HepG2 (cell line): ENCODE data around the gene RIMS3.

ENCODE experiments used
- BHLHE40 ChIP-seq: IDR thresholded peaks from 2 replicates; pipeline ENCODE4 v1.6.1; 2011; ENCODE audit warnings: low read length, improper control_type of control experiment
- CBFB ChIP-seq: sonication (generic); formaldehyde crosslinking; IDR thresholded peaks from 2 replicates; pipeline ENCODE4 v1.4.0; 2020; ENCODE audit warnings: missing genetic modification reagents
- CTCF ChIP-seq: sonication (generic); formaldehyde crosslinking; IDR thresholded peaks from 2 replicates; pipeline ENCODE4 v1.5.0; 2020; ENCODE audit warnings: mild to moderate bottlenecking, missing genetic modification reagents, moderate library complexity
- KLF16 ChIP-seq, 2 experiments: sonication (generic) in 1 of 2; formaldehyde crosslinking in 1 of 2; IDR thresholded peaks; 2 replicates each; pipeline versions ENCODE4 v1.6.1 to v1.8.0; 2016 to 2023; ENCODE audit warnings: missing genetic modification reagents in 2 of 2, missing compliant biosample characterization in 1 of 2
- TAF1 ChIP-seq: sonication (generic); formaldehyde crosslinking; IDR thresholded peaks from 2 replicates; pipeline ENCODE4 v1.4.0; 2020; ENCODE audit warnings: missing genetic modification reagents
- THRA ChIP-seq: sonication (generic); formaldehyde crosslinking; IDR thresholded peaks from 2 replicates; pipeline ENCODE4 v1.4.0; 2020; ENCODE audit warnings: missing genetic modification reagents, borderline replicate concordance

- TF ChIP-seq THRA (CRISPR knock-in tag) = no peak
- TF ChIP-seq CBFB (CRISPR knock-in tag) = no peak
- no peak for TF ChIP-seq TAF1
- TF ChIP-seq BHLHE40 = no peak
- no peak for TF ChIP-seq CTCF
- no peak for TF ChIP-seq KLF16 (CRISPR knock-in tag; IDR thresholded peaks at IDR 0.05)
These were observed 19.2 kb downstream of the RIMS3 start for GRCh38 chr1:40646315-40646714.
